Activated CD8-positive, alpha-beta memory T cell treated with anti-CD3 and anti-CD28 coated beads for 36 hours (primary cell): ENCODE data around the gene CEBPE. TPM values are rescaled to one million over a fixed set of nuclear protein-coding genes. Genes with fewer than 3 reads are reported as not detected.

Source experiments
- CTCF ChIA-PET: fragments of 350-600 bp; sonication (Branson Sonifier 250); formaldehyde crosslinking; loops from one replicate; lab custom pipeline; 2021; ENCODE audit warnings: antibody characterized with exemption; lab: Charles Lee
- POLR2A ChIA-PET: fragments of 350-600 bp; sonication (Branson Sonifier 250); formaldehyde crosslinking; loops from one replicate; lab custom pipeline; 2021; ENCODE audit warnings: antibody characterized with exemption; lab: Charles Lee
- total RNA-seq, 2 experiments: library from RNA; stranded (reverse); gene quantifications; one replicate each; pipeline ENCODE4 v1.2.3, GENCODE V29; 2021

The CEBPE gene
- total RNA-seq, 2 experiments from 2014 or later = 0.19 to 0.21 TPM

GRCh38 chr14:23146980-23147379, 27.9 kb upstream of the CEBPE start:
- POLR2A ChIA-PET = no interaction called here
- CTCF ChIA-PET = interaction anchor here (0.6 kb wide), 1 partner anchor 331 kb away, joined by 3 read pairs; no protein-coding TSS in a partner anchor

- POLR2A ChIA-PET = no interaction called here
- CTCF ChIA-PET = no interaction called here
Observed at GRCh38 chr14:23146351-23146910, 27.4 kb upstream of the CEBPE start.

GRCh38 chr14:23145794-23146350, 26.8 kb upstream of the CEBPE start:
- ChIA-PET CTCF (no interaction called here), POLR2A (no interaction called here)

- POLR2A ChIA-PET = no interaction called here
- CTCF ChIA-PET = no interaction called here
Observed at GRCh38 chr14:23143911-23144310, 24.9 kb upstream of the CEBPE start.

GRCh38 chr14:23142826-23143225, 23.8 kb upstream of the CEBPE start:
- ChIA-PET CTCF (interaction anchor here (0.5 to 2.0 kb wide), 3 partner anchors 8 to 1198 kb away, joined by 3 to 7 read pairs (median 6); no protein-coding TSS in a partner anchor), POLR2A (no interaction called here)

GRCh38 chr14:23141706-23142444, 22.8 kb upstream of the CEBPE start:
- CTCF ChIA-PET = interaction anchor here (0.5 to 2.0 kb wide), 2 partner anchors 21 to 1197 kb away, joined by 3 to 7 read pairs; no protein-coding TSS in a partner anchor
- POLR2A ChIA-PET = no interaction called here

- CTCF ChIA-PET = interaction anchor here (0.7 kb wide), 1 partner anchor 179 kb away, joined by 3 read pairs; no protein-coding TSS in a partner anchor
Observed at GRCh38 chr14:23140371-23140770, 21.3 kb upstream of the CEBPE start.

GRCh38 chr14:23139874-23140273, 20.8 kb upstream of the CEBPE start:
- CTCF ChIA-PET = interaction anchor here (0.7 to 1.1 kb wide), 2 partner anchors 179 to 202 kb away, joined by 3 read pairs; no protein-coding TSS in a partner anchor
- POLR2A ChIA-PET = no interaction called here

More at GRCh38 chr14:23140371-23140770, 21.3 kb upstream of the CEBPE start:
- POLR2A ChIA-PET = no interaction called here

- ChIA-PET POLR2A (no interaction called here), CTCF (interaction anchor here (0.8 to 0.9 kb wide), 2 partner anchors 9 to 17 kb away, joined by 3 read pairs; no protein-coding TSS in a partner anchor)
Observed at GRCh38 chr14:23137813-23138535, 18.9 kb upstream of the CEBPE start.

- POLR2A ChIA-PET = no interaction called here
- CTCF ChIA-PET = interaction anchor here (0.8 to 2.4 kb wide), 3 partner anchors 9 to 17 kb away, joined by 3 to 8 read pairs (median 3); no protein-coding TSS in a partner anchor
Observed at GRCh38 chr14:23137192-23137812, 18.2 kb upstream of the CEBPE start.

GRCh38 chr14:23136566-23137133, 17.6 kb upstream of the CEBPE start:
- POLR2A ChIA-PET = no interaction called here
- CTCF ChIA-PET = interaction anchor here (0.9 to 2.4 kb wide), 2 partner anchors 8 to 16 kb away, joined by 3 to 8 read pairs; no protein-coding TSS in a partner anchor

- ChIA-PET CTCF (no interaction called here), POLR2A (no interaction called here)
Observed at GRCh38 chr14:23132970-23133369, 13.9 kb upstream of the CEBPE start.

- CTCF ChIA-PET = interaction anchor here (0.9 to 1.4 kb wide), 3 partner anchors 11 to 168 kb away, joined by 3 to 4 read pairs (median 3); no protein-coding TSS in a partner anchor
- POLR2A ChIA-PET = no interaction called here
Observed at GRCh38 chr14:23131482-23131881, 12.4 kb upstream of the CEBPE start.

- POLR2A ChIA-PET = no interaction called here
Observed at GRCh38 chr14:23130871-23131270, 11.8 kb upstream of the CEBPE start.

GRCh38 chr14:23129759-23130316, 10.8 kb upstream of the CEBPE start:
- POLR2A ChIA-PET = no interaction called here
- CTCF ChIA-PET = interaction anchor here (1.4 kb wide), 1 partner anchor 169 kb away, joined by 3 read pairs; no protein-coding TSS in a partner anchor

More at GRCh38 chr14:23130871-23131270, 11.8 kb upstream of the CEBPE start:
- CTCF ChIA-PET = interaction anchor here (0.9 to 1.4 kb wide), 3 partner anchors 10 to 168 kb away, joined by 3 to 4 read pairs (median 3); no protein-coding TSS in a partner anchor

- POLR2A ChIA-PET = no interaction called here
- CTCF ChIA-PET = interaction anchor here (1.0 kb wide), 1 partner anchor 8 kb away, joined by 3 read pairs; no protein-coding TSS in a partner anchor
Observed at GRCh38 chr14:23128969-23129758, 10.1 kb upstream of the CEBPE start.

GRCh38 chr14:23127861-23128260, 8.8 kb upstream of the CEBPE start:
- CTCF ChIA-PET = interaction anchor here (1.0 kb wide), 1 partner anchor 9 kb away, joined by 3 read pairs; no protein-coding TSS in a partner anchor
- POLR2A ChIA-PET = no interaction called here
